Transverse colon (tissue), 4 donors: ENCODE measurements around the gene AGRN. TPM values are rescaled to one million over a fixed set of nuclear protein-coding genes. Genes with fewer than 3 reads are reported as not detected.
A peak's percentile ranks its signal among the peaks of the same experiment; 100 is the strongest.

Source experiments
- DNase-seq: peaks from one replicate; pipeline ENCODE4 v3.0.0-alpha.2; 2019
- H3K27ac ChIP-seq, 4 donors: fragments of 200-600 bp; sonication (generic); 2 replicates each; pipeline ENCODE4 v1.5.1; 2016 to 2018; ENCODE audit warnings: inconsistent platforms in 4 of 4
- H3K27me3 ChIP-seq: fragments of 200-600 bp; sonication (generic); 2 replicates; pipeline ENCODE4 v1.5.1; 2017; ENCODE audit warnings: inconsistent platforms
- H3K36me3 ChIP-seq, 4 donors: fragments of 200-600 bp; sonication (generic); 2 replicates each; pipeline ENCODE4 v1.5.1; 2017 to 2019; ENCODE audit warnings: inconsistent platforms in 4 of 4
- H3K4me1 ChIP-seq, 4 donors: fragments of 200-600 bp; sonication (generic); 2 replicates each; pipeline ENCODE4 v1.5.1; 2017 to 2020; ENCODE audit warnings: inconsistent platforms in 4 of 4
- H3K4me3 ChIP-seq, 4 donors: fragments of 200-600 bp; sonication (generic); 1 replicate in 1 of 4; 2 replicates in 3 of 4; pipeline versions ENCODE4 v1.5.1 to v1.6.1; 2017 to 2019; ENCODE audit warnings: inconsistent platforms in 4 of 4
- H3K9me3 ChIP-seq, 2 donors: fragments of 200-600 bp; sonication (generic); 2 replicates each; pipeline ENCODE4 v1.5.1; 2017 to 2019; ENCODE audit warnings: inconsistent platforms in 2 of 2
- EP300 ChIP-seq: sonication (generic); formaldehyde crosslinking; IDR thresholded peaks from one replicate; pipeline ENCODE4 v1.6.1; 2017; ENCODE audit warnings: antibody characterized with exemption, low read depth
- POLR2A ChIP-seq: fragments of 450-650 bp; IDR thresholded peaks from one replicate; pipeline ENCODE4 v1.6.1; 2016; ENCODE audit warnings: antibody characterized with exemption, mild to moderate bottlenecking, moderate library complexity
- POLR2AphosphoS5 ChIP-seq, 3 donors: sonication (generic); formaldehyde crosslinking; IDR thresholded peaks; one replicate each; pipeline ENCODE4 v1.6.1; 2016; ENCODE audit warnings: antibody characterized with exemption in 3 of 3
- WGBS, 2 donors: methylation state at CpG; one replicate each; pipeline ENCODE4 v1.1.5; 2018; ENCODE audit warnings: low coverage in 1 of 2; 5-methylcytosine and 5-hydroxymethylcytosine counted together
- in situ Hi-C, 4 donors: fragments of 200-750 bp; cut with MboI; loops; one replicate each; pipeline versions ENCODE4 v1.15.0 to v1.15.1; 2017; ENCODE audit warnings: low sequenced_read_pairs in 3 of 4, low pct_ligation_motif_present in 1 of 4, low pct_unique_long_range_greater_than_20kb in 1 of 4
- intact Hi-C: fragments of 100-400 bp; cut with DNase I; formaldehyde crosslinking; loops from one replicate; pipeline ENCODE4 v1.15.1; 2023; ENCODE audit warnings: low total_unique reads
- total RNA-seq, 4 donors: library from RNA; depleted of rRNA; stranded (reverse); fragments of >200 nt; gene quantifications; one replicate each; pipeline ENCODE4 v1.1.0, GENCODE V29; 2016
- TF ChIP-seq, protein P1 (sequence below), 5 experiments: fragments of 200-600 bp in 3 of 5; fragments of 450-650 bp in 2 of 5; sonication (generic) in 3 of 5; IDR thresholded peaks; 1 replicate in 2 of 5; 2 replicates in 3 of 5; pipeline ENCODE4 v1.5.1; 2016 to 2017; ENCODE audit warnings: antibody characterized with exemption in 5 of 5, inconsistent platforms in 3 of 5, mild to moderate bottlenecking in 2 of 5, moderate library complexity in 1 of 5

AGRN gene
- total RNA-seq, 4 donors from 2014 or later, result 25.4 to 132 (median 44.8) TPM

GRCh38 chr1:1080122-1080757, 60.3 kb downstream of the AGRN start:
- peaks cover 12 to 14% (median 13%) of the 10 kb centered on the region in 4 donors for H3K4me1 ChIP-seq
- no peaks in the 10 kb centered on the region for H3K36me3 ChIP-seq
- WGBS, 2 donors, result 6% methylated on average over 17 of the region's 23 CpGs; no CpG with 5 or more reads in 1 of the 2 donors
- no peaks in the 10 kb centered on the region for H3K9me3 ChIP-seq
- intact Hi-C loops, result no loop called here
- TF ChIP-seq POLR2A (no peak), EP300 (no peak), POLR2AphosphoS5 (IDR thresholded peaks at IDR 0.05) (no peak)
- TF ChIP-seq, protein P1, sequence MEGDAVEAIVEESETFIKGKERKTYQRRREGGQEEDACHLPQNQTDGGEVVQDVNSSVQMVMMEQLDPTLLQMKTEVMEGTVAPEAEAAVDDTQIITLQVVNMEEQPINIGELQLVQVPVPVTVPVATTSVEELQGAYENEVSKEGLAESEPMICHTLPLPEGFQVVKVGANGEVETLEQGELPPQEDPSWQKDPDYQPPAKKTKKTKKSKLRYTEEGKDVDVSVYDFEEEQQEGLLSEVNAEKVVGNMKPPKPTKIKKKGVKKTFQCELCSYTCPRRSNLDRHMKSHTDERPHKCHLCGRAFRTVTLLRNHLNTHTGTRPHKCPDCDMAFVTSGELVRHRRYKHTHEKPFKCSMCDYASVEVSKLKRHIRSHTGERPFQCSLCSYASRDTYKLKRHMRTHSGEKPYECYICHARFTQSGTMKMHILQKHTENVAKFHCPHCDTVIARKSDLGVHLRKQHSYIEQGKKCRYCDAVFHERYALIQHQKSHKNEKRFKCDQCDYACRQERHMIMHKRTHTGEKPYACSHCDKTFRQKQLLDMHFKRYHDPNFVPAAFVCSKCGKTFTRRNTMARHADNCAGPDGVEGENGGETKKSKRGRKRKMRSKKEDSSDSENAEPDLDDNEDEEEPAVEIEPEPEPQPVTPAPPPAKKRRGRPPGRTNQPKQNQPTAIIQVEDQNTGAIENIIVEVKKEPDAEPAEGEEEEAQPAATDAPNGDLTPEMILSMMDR (IDR thresholded peaks at IDR 0.05), result no peak
- peaks cover 4% of the 10 kb centered on the region for H3K27me3 ChIP-seq
- peak overlapping the region in 2 of 4 donors; percentile 26 to 30 for H3K4me3 ChIP-seq
- DNase-seq, result peak; percentile 67
- in situ Hi-C loops, result no loop called here
- peak overlapping the region; percentile 3 to 61 (median 18) for H3K27ac ChIP-seq

- intact Hi-C loops, result no loop called here
- in situ Hi-C loops, result no loop called here
- no peaks in the 10 kb centered on the region for H3K27me3 ChIP-seq
- 70% methylated on average over 9 of the region's 9 CpGs; no CpG with 5 or more reads in 1 of the 2 donors for WGBS, 2 donors
- H3K9me3 ChIP-seq, result no peaks in the 10 kb centered on the region
- TF ChIP-seq POLR2AphosphoS5 (IDR thresholded peaks at IDR 0.05), result no peak
- TF ChIP-seq POLR2A, result no peak
- TF ChIP-seq EP300, result no peak
- TF ChIP-seq, protein P1 (IDR thresholded peaks at IDR 0.05), result no peak
- DNase-seq, result peak; percentile 10
- no peaks in the 10 kb centered on the region for H3K36me3 ChIP-seq
- no peak overlapping the region for H3K27ac ChIP-seq
- H3K4me3 ChIP-seq, result no peak overlapping the region
- peaks cover 12 to 14% (median 13%) of the 10 kb centered on the region in 4 donors for H3K4me1 ChIP-seq
Measured at GRCh38 chr1:1080951-1081310, 61.0 kb downstream of the AGRN start.

GRCh38 chr1:1081311-1082238, 61.7 kb downstream of the AGRN start:
- Histone ChIP-seq H3K9me3 (no peaks in the 10 kb centered on the region), H3K27ac (no peak overlapping the region), H3K4me3 (no peak overlapping the region), H3K36me3 (no peaks in the 10 kb centered on the region), H3K4me1 (peaks cover 12 to 14% (median 13%) of the 10 kb centered on the region in 4 donors), H3K27me3 (no peaks in the 10 kb centered on the region)
- TF ChIP-seq EP300, result no peak
- TF ChIP-seq POLR2AphosphoS5 (IDR thresholded peaks at IDR 0.05), result no peak
- TF ChIP-seq, protein P1 (IDR thresholded peaks at IDR 0.05), result no peak
- no peak for TF ChIP-seq POLR2A
- in situ Hi-C loops, result no loop called here
- intact Hi-C loops, result no loop called here
- peak; percentile 6 for DNase-seq
- WGBS, 2 donors, result 90% methylated on average over 46 of the region's 52 CpGs; no CpG with 5 or more reads in 1 of the 2 donors

DNA sequence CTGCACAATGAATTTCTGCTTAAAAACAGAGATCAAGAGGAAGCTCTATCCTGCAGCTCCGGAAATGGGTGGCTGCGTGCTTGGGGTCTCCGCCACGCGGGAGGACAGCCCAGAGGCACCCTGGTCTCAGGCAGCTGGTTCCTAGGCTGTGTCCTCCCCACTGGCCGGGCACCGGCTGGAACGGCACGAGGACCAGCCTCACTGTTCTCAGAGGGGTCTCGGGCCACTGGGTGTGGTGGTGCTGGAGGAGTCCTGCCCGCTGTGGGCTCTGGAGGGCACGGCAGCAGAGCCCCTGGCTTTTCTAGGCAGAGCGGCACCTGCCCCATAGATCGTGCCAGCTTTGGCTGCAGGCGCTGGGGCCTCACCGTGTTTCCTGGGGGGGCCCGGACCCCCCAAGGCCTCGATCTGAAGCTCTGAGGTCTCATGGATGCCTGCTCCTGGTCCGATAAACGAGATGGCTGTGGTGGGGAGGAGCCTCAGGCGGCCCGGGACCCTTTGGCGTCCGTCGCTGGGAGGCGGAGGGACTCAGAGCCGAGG, 62.4 kb downstream of the AGRN start:
- in situ Hi-C loops (no loop called here), intact Hi-C loops (no loop called here)
- Histone ChIP-seq H3K27ac (no peak overlapping the region), H3K4me1 (peaks cover 12 to 14% (median 13%) of the 10 kb centered on the region in 4 donors), H3K36me3 (no peaks in the 10 kb centered on the region), H3K4me3 (no peak overlapping the region), H3K27me3 (no peaks in the 10 kb centered on the region), H3K9me3 (no peaks in the 10 kb centered on the region)
- DNase-seq, result peak; percentile 6
- TF ChIP-seq POLR2AphosphoS5 (IDR thresholded peaks at IDR 0.05) (no peak), POLR2A (no peak), EP300 (no peak)
- TF ChIP-seq, protein P1 (IDR thresholded peaks at IDR 0.05), result no peak
- 95% methylated on average over 21 of the region's 27 CpGs; no CpG with 5 or more reads in 1 of the 2 donors for WGBS, 2 donors
